ENCODE results near the gene EPSTI1. TPM values are rescaled to one million over a fixed set of nuclear protein-coding genes. Genes with fewer than 3 reads are reported as not detected.

The EPSTI1 gene
- polyA plus RNA-seq, 3 donors = 11.4 to 16.3 (median 12.0) TPM

DNA sequence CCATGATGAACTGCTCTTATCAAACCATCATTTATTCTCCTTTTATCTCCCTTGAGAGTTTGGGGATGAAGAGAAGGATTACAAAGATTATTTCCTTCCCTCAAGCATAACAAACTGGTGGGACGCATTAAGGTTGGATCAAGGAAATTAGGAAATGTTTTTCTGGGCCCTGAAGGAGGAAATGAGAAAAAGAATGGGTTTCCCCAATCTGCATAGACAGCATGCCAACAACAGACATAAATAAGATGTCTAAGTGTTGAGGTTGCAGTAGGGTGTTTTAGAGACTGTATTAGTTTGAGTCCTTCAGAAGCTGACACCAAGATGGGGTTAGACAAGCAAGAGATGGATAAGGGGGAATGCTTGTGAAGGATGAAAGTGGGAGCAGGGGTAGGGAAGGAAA, 7.3 kb downstream of the EPSTI1 start:
- DNase-seq (ENCODE audit: extremely low read depth in 1 of 11, low read depth in 9 of 11, low spot score in 4 of 11) = no peak

- no peak for DNase-seq (ENCODE audit: extremely low read depth in 1 of 11, low read depth in 9 of 11, low spot score in 4 of 11)
Measured at GRCh38 chr13:42984026-42984425, 8.0 kb downstream of the EPSTI1 start.

- DNase-seq (ENCODE audit: extremely low read depth in 1 of 11, low read depth in 9 of 11, low spot score in 4 of 11) = no peak
Measured at GRCh38 chr13:42981853-42982252, 10.2 kb downstream of the EPSTI1 start.

- DNase-seq (ENCODE audit: extremely low read depth in 1 of 11, low read depth in 9 of 11, low spot score in 4 of 11) = no peak
Measured at GRCh38 chr13:42981317-42981716, 10.7 kb downstream of the EPSTI1 start.

DNA sequence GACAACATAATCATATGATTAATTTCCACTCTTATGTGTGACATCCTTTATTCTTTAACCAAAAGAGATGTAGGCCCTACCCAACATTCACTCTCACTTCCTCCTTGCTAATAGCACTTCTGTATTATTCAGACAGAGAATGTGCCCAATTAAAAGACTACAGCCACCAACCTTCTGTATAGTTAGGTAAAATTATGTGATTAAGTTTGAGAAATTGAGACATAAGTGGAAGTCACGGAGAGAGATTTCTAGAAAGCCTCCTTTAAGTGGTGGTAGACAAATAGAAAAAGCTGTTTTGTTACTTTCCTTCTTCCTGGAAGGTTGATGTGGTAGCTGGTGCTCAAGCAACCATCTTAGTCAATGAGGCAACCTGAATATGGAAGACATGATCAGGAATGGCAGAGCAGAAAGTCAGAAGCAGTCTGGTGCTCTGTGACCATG, 14.8 kb downstream of the EPSTI1 start:
- DNase-seq (ENCODE audit: extremely low read depth in 1 of 11, low read depth in 9 of 11, low spot score in 4 of 11) = no peak

DNA sequence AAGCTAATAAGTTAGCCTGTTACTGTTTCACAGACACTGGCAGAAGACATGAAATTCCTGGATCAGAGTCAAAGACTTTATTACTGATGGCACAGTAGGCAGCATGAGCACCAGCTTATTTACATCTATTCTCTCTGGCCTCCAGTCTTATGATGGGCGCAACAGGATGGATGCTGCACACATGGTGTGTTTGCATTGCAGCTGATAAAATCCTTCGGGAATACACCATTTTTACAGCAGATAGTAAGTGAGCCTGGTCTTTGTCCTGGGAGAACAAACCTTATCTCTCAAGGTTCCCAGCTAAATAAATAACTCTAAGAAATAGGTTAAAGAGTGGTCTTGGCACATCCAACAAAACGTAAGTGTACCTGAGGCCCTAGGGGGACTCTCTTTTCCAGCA, 16.0 kb downstream of the EPSTI1 start:
- DNase-seq (ENCODE audit: extremely low read depth in 1 of 11, low read depth in 9 of 11, low spot score in 4 of 11) = no peak

DNA sequence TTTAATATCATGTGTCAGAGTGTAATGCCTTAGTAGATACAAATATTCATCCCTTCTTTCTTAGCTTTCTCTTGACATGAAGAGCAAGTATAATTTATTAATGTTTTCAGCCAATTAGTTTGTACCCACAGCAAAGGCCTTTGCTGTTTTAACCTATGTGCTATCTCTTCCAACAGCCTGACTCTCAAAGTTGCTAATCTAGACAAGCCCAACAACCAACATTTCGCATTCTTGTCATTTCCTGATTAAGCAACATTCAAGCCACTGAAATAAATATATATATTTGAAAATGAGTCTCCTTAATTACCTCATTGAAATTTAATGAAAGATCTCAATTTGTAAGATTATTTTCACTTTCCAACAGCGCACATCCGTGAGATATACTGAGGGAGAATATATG, 18.5 kb downstream of the EPSTI1 start:
- DNase-seq (ENCODE audit: extremely low read depth in 1 of 11, low read depth in 9 of 11, low spot score in 4 of 11) = no peak

DNA sequence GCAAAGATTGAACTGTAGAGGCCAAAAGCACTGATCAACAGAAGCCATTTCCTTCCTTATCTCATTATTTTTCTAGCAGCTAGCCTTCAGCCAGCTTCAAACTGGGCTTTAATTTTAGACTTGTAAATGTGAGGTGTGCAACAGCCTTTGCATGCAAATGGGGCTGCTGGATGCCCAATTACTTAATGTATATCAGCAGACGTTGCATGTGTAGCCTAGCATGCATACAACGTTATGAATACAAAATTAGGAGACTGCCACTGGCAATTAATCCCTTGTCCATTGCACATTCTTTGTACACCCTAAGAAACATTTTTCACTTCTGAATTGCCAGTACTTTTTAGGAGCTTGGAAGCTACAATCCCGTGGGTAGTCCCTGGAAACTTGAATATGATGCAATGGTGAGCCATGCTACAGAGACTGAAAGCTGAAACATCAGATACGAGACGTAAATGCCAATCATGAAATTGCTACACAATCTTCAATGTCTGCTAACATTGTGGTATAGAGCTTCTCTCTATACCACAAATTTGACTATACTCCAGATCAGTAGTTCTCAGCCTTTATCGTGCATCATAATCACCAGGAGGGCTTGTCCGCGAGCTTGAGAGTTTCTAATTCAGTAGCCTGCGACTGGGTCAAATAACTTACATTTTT, 20.2 kb downstream of the EPSTI1 start:
- DNase-seq (ENCODE audit: extremely low read depth in 1 of 11, low read depth in 9 of 11, low spot score in 4 of 11) = no peak

GRCh38 chr13:42970824-42971690, 21.0 kb downstream of the EPSTI1 start:
- no peak for DNase-seq (ENCODE audit: extremely low read depth in 1 of 11, low read depth in 9 of 11, low spot score in 4 of 11)

GRCh38 chr13:42969565-42970172, 22.4 kb downstream of the EPSTI1 start:
- DNase-seq (ENCODE audit: extremely low read depth in 1 of 11, low read depth in 9 of 11, low spot score in 4 of 11) = peak in 5 of 11 donors; percentile 52 to 74 (median 65)

GRCh38 chr13:42968906-42969305, 23.1 kb downstream of the EPSTI1 start:
- no peak for DNase-seq (ENCODE audit: extremely low read depth in 1 of 11, low read depth in 9 of 11, low spot score in 4 of 11)

- no peak for DNase-seq (ENCODE audit: extremely low read depth in 1 of 11, low read depth in 9 of 11, low spot score in 4 of 11)
Measured at GRCh38 chr13:42967660-42968059, 24.4 kb downstream of the EPSTI1 start.

- DNase-seq (ENCODE audit: extremely low read depth in 1 of 11, low read depth in 9 of 11, low spot score in 4 of 11) = peak in 1 of 11 donors; percentile 33
Measured at GRCh38 chr13:42965281-42965680, 26.8 kb downstream of the EPSTI1 start.

- DNase-seq (ENCODE audit: extremely low read depth in 1 of 11, low read depth in 9 of 11, low spot score in 4 of 11) = no peak
Measured at GRCh38 chr13:42964761-42965161, 27.3 kb downstream of the EPSTI1 start.

- DNase-seq (ENCODE audit: extremely low read depth in 1 of 11, low read depth in 9 of 11, low spot score in 4 of 11) = no peak
Measured at GRCh38 chr13:42959615-42960014, 32.4 kb downstream of the EPSTI1 start.

DNA sequence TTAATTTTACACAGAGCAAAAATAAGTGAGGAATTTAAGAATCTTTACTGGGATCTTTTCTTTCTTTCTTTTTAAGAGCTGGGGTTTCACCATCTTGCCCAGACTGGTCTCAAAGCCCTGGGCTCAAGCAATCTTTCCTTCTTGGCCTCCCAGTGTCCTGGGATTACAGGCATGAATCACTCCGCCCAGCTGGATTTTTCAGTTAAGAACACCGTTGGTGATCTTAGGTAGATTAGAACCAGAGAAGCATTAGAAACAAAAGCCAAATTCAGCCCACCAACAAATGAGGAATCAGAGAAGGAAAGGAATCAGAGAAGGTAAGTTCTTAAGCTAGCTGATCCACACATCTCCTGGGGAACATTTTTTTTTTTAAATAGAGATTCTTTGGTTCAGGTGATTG, 34.2 kb downstream of the EPSTI1 start:
- DNase-seq (ENCODE audit: extremely low read depth in 1 of 11, low read depth in 9 of 11, low spot score in 4 of 11) = no peak

GRCh38 chr13:42950181-42950580, 41.9 kb downstream of the EPSTI1 start:
- DNase-seq (ENCODE audit: extremely low read depth in 1 of 11, low read depth in 9 of 11, low spot score in 4 of 11) = no peak

DNA sequence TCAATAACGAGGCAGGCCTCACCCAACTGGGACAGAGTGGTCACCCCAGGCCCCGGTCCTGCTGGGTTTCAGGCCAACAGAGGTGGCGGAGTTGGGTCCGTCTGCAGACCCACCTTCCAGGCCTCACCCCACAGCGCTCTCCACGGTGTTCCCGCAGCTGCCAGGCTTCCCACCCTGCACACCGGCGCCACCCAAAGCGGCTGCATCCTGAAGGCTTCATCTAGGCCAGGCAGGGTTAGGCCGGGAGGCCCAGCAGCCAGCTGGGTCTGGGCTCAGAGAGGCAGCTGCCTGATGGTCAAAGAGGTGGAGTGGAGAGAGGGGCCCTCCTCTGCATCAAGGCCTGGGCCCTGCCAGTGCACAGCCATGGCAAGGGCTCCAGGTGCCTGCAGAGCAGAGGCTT, 44.1 kb downstream of the EPSTI1 start:
- no peak for DNase-seq (ENCODE audit: extremely low read depth in 1 of 11, low read depth in 9 of 11, low spot score in 4 of 11)

- no peak for DNase-seq (ENCODE audit: extremely low read depth in 1 of 11, low read depth in 9 of 11, low spot score in 4 of 11)
Measured at GRCh38 chr13:42946927-42947326, 45.1 kb downstream of the EPSTI1 start.

GRCh38 chr13:42929886-42930535, 62.0 kb downstream of the EPSTI1 start:
- no peak for DNase-seq (ENCODE audit: extremely low read depth in 1 of 11, low read depth in 9 of 11, low spot score in 4 of 11)

All from renal cortex interstitium (tissue), 11 donors.